Measurements from ENCODE around the gene RHOXF2.
"Not testable (repeated sequence)": the region's sequence is repeated elsewhere in the genome, so short reads cannot be mapped to it uniquely, and the experiment has no call there.

Gene RHOXF2, protein sequence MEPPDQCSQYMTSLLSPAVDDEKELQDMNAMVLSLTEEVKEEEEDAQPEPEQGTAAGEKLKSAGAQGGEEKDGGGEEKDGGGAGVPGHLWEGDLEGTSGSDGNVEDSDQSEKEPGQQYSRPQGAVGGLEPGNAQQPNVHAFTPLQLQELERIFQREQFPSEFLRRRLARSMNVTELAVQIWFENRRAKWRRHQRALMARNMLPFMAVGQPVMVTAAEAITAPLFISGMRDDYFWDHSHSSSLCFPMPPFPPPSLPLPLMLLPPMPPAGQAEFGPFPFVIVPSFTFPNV

DNA sequence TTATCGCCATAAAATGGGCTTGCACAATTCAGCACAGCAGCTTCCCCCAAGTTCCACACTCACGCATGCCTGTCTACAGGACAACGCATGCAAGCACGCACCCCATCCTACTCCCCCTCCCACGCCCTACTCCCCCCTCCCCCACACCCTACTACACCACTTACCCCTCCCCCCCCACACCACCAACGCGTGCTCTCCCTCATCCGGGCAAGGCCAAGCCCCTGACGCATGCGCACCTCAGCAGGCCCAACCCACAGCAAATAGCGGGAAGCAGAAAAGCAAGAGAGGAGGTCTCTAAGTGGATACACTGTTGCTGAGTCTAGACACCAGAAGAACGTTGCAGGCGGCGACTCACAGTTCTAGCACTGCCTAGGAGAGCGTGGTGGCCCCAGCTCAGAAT is at the start of gene RHOXF2:
Gene RHOXF2, plus strand, starts transcription at position 301 of the 400 bp plus-strand sequence. CDS start 138 bp downstream, outside the sequence.
- DNase-seq: not testable (repeated sequence)

DNA sequence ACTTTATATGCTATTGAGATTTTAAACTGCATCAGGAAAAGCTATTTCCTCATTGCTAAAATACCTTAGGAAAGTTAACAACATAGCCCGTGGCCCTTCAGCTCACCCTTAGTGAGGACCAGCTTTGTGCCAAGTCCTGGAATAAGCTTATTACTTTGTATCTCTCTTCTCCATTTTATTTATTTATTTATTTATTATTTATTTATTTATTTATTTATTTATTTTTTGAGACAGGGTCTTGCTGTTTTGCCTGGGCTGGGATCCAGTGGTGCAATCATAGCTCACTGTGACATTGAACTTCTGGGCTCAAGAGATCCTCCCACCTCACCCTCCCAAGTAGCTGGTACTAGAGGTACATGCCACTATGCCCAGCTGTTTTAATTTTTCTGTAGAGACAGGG is 49.0 kb upstream of the RHOXF2 start:
- DNase-seq: no peak

DNA sequence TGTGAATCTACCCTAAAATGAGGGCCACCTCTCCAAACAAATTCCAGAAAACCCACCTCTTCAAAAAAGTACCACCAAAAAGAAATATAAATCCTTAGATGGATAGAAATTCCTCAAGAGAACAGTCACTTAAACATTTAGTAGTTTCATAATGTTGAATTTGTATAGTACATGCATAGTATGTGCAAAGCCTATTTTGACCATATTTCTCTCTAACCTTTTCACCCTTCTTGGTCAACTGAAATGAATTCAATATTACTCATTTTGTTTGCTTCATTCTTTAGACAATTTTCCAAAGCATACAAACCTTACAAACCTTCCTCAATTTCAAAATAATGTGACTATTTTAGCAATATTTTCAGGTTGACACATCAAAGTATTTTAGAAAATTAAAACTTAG is 46.8 kb upstream of the RHOXF2 start:
- no peak for DNase-seq

DNA sequence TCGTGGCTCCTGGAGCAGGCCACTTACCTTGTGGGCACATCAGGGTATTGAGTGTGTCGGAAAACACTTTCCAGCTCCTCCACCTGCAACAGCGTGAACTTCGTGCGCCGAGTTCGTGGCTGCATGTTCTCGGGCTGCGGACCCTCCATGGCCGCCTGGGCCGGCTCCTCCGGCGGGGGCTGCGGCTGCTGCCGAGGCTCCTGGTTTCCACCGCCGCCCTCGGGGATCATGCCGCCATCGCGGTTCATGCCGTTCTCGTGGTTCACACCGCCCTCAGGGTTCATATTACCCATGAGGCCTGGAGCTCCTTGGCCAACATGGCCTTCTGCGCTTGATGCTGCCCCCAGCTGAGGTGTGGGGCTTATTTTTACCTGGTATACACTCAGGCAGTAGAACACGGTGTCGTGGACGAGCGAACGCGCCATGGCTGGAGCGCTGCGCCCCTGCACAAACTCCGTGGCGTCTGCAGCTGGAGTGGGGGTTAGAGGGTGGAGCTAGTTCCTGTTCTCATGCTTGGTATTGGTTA is 42.9 kb upstream of the RHOXF2 start, which contains the start of gene RHOXF1:
Gene RHOXF1, minus strand, starts transcription at position 476 of the 526 bp plus-strand sequence. Its CDS starts 51 bp downstream, at position 425.
- DNase-seq: no peak

DNA sequence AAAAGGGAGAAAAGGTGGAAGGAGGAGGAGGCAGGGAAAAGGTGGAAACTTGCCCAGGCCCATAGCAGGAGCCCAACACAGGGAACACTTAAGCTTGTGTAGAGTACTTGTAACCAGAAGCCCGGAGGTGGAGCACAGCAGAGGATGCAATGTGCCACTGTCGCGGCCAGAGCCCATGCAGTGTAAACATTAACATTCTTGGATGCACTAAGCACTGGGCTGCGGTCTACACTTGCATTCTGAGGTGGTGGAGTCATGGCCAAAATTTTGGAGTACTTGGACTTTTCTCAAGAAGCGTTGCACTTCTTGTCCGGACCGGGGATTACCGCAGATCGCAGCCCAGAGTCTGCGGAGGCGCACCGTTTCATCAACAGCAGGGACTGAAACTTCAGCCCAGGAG is 38.2 kb upstream of the RHOXF2 start:
- no peak for DNase-seq

DNA sequence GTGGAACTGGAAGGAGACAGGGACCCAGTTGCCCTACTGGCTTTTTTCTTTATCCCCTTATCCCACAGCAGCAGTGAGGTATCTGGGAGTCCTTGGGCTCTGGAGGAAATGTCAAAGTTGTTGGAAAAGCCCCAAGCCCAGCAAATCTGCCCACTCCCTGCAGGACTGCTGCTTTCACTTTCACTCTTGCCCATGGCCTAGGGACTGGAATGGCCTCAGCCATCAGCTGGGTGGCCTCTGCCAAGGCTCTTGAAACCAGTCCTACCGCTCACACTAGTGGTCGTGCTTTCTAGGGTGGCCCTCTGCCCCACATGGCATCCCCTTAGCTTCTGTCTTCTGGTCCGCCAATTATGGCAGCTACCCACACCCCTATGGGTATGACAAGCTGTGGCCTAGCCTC is 33.0 kb upstream of the RHOXF2 start:
- no peak for DNase-seq

DNA sequence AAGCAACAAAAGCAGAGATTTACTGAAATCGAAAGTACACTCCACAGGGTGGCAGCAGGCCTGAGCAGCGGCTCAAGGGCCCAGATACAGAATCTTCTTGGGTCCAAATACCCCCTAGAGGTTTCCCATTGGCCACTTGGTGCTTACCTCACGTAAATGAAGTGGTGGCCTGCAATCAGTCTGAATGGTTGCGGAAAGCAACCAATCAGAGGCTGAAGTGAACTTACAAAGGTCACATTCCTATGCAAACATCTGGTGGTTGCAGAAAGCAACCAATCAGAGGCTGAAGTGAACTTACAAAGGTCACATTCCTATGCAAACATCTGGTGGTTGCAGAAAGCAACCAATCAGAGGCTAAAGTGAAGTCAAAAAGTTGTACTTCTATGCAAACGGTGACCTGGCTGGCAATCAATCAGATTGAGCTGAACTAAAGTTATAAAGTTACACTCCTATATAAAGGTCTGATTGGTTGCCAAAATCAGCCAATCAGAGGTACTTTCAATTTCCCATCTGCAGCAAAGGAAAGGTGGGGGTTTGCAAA is 30.0 kb upstream of the RHOXF2 start:
- DNase-seq: not testable (repeated sequence)

DNA sequence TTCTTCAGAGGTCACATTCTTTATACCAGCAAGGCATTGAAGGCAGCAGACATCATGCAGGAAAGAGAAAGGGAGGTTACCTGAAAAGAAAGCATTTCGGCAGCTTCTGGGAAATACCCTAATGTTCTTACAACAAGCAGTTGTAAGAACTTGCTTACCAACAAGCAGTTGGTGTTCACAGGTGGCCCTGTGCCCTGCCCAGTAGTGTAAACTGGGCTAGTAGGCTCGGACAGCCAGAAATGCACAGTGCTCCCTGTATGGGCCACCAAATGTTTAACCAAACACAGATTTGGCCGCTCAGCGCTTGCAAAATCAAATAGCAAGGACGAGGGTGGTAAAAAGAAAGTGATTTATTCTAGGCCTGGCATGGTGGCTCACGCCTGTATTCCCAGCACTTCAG is 22.3 kb upstream of the RHOXF2 start:
- DNase-seq: no peak

DNA sequence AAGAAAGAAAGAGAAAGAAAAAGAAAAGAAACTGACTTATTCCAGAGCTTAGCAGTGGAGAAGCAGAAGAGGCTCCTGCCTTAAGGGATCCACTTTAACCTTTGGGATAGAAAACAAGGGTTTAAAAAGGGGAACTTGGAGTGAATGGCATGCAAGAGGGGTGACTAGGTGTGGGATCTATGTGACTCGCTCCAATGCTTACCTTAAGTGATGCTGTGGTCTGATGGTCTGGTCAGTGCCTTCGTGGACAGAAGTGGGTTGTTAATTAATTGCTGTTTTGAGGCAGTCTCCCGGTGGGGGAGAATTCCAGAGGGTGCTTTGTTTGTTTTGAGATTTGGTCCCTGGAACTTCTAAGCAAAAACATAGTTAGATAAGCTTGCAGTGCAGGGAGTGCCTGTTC is 21.6 kb upstream of the RHOXF2 start:
- no peak for DNase-seq

DNA sequence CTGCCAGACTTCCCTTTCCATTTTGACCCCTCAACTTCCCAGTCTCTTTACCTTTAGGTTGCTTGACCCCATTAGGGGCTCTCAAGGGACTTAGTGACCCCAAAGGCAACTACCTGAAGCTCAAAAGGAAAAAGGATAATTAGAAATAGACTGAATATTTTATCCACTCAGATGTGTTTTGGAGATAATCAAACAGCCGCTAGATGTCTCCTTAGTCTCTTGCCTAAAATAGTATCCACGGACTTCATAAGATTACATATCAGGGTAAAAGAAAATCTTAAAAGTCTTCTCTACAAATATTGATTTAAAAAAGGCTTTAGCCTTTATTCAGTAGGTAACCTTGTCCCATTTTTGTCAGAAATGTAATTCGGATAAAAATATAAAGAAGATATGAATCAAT is 21.0 kb upstream of the RHOXF2 start:
- no peak for DNase-seq

DNA sequence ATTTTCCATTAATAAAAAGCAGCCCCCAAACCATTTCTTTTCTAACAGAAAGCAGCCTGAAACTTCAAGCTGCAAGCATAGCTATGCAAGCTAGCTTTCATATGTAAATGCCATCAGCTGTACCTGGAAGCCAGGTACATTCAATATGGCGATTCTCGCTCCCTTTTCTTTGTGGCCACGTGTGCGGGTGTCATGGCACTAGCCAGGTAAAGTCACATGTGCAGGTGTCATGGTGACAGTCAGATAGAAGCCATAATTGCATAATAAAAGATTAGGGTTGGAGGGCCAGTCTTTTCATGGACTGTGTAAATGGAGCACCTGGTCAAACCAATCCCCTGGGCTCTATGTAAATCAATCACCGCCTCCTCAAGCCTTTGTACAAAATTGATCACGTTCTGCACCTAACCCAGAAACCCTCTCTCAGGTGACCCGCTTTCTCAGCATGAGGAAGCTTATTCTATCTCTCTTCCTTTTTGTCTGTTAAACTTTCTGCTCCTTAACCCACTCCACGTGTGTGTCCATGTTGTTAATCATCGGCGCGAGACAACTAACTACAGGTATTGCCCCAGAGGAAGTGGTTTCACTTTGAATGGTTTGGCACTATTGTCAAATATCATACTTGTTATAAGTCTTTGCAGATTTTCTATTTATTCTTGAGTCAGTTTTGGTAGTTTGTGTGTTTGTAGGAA is 18.0 kb upstream of the RHOXF2 start:
- no peak for DNase-seq

DNA sequence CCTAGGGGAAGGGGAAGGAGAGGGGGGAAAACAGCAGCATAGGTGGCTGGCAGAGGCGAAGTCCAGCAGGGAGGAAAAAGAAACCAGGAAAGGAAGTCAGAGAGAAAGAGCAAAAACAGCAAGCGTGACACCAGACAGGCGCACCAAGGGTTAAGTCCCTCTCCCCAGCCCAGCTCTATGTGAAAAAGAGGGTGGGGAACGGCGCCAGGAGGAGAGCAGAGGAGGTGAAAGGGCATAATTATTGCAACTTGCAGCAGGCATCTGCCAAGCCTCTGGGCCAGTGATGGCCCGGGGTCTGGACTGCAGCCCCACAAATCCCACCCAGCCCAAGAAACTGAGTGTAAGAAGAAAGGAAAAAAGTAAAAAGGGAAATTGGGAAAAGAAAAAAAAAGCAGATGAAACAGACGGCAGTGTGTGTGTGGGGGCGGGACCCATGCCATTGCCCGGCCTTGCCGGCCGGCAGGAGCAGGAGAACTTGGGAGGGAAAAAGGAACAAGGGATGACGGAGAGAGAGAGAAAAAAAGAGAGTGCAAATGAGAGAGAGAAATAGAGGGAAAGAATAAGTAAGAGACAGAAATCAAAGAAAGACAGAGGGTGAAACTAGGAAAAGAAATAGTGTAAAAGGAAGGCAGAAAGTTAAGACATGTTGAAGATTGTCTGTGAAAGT is 14.1 kb upstream of the RHOXF2 start:
- no peak for DNase-seq

DNA sequence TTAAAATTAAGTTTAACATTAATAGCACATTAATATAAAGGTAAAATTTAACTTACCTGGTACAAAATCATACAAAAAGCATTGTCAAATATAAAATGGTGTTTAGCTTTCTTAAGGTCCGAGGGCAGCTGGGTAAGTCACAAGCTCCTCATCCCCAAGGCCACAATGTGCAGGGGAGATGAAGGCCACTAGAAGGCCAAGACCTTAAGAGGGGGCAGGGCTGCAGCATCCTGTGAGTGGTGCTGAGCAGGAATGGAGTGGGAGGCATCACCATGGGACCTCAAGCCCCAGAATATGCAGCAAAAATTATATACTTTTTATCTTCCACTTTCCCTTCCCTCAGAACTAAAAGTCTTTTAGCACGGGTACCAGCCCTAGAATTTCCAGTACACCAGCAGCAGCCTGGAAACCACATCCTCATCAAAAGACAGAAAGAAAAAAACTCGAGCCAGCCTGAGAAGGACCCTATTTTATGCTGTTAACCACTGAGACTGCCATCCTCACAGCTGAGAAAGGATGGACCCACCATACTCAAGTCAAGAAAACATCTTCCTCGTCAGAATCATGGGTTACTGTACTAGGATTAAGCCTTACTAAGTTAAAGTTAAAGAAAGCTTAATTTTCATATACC is 13.0 kb upstream of the RHOXF2 start:
- no peak for DNase-seq

DNA sequence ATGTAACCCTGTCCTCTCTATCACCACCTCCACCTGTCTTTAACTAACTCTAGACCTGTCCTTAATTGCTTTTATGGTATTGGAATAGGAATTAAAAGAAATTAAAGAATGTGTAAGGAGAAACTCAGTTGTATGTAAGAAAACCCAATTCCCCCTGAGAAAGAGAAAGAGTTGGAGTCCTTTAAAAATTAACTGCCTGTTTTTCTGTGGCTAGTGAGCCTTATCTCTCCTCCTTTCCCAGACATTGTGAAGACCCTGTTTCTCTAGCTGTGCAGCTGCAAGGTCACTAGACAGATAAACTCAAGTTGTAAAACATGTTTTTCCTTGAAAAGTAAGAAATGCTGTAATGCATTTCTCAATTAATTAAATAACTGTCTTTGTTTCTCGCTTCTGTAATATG is 12.1 kb upstream of the RHOXF2 start:
- not testable (repeated sequence) for DNase-seq

DNA sequence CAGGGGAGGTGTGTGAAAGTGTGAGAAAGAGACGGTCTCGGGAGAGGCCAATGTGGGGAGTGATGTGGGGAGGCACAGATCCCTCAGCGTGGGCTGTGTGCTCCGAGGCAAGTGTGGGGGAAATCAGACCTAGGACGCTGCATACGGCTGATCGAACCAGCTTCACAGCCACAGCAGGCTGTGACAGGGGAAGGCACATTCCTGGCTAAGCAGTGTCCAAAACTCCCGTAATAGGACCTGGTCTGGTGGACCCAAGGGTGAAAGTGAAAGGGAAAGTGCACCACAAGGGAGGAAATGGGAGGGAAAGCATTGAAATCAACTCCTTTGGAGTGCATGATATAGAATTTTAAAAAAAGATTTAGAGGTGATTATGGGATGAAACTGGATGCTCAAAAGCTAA is 10.9 kb upstream of the RHOXF2 start:
- DNase-seq: no peak

DNA sequence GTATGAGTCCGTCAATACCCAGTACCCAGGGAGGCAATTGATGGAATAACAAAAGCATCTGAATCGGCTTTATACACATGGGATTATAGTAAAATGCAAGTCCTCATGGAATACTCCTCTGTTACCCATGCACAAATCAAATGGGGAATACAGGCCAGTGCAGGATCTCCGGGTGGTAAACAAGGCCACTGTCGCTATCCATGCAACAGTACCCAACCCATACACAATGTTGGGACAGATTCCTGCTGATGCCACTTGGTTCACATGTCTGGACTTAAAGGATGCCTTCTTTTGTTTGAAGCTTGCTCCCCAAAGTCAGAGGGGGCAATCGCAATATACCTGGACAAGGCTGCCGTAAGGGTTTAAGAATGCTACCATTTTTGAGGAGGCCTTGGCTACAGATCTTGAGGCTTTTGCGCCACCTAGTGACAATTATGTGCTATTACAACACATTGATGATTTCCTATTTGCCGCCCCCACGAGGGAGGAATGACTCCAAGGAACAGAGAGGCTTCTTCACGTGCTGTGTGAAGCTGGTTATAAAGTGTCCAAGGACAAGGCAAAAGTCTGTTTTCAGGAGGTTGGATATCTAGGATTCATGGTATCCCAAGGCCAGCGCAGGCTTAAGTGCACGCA is 8.2 kb upstream of the RHOXF2 start:
- not testable (repeated sequence) for DNase-seq

DNA sequence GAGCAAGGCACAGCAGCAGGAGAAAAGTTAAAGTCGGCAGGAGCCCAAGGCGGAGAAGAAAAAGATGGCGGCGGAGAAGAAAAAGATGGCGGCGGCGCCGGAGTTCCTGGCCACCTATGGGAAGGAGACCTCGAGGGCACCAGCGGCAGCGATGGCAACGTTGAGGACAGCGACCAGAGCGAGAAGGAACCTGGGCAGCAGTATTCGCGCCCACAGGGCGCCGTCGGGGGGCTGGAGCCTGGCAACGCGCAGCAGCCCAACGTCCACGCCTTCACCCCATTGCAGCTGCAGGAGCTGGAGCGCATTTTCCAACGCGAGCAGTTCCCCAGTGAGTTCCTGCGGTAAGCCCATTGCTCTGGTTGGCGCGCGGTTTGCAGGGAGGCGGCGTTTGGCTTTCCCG is 673 bp downstream of the RHOXF2 start:
- not testable (repeated sequence) for DNase-seq

DNA sequence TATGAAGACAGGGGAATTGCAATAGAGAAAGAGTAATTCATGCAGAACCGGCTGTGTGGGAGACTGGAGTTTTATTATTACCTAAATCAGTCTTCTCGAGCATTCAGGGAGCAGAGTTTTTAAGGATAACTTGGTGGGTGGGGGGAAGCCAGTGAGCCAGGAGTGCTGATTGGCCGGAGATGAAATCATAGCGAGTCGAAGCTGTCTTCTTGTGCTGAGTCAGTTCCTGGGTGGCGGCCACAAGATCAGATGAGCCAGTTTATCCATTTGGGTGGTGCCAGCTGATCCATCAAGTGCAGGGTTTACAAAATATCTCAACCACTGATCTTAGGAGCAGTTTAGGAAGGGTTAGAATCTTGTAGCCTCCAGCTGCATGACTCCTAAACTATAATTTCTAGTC is 34.8 kb downstream of the RHOXF2 start:
- not testable (repeated sequence) for DNase-seq

DNA sequence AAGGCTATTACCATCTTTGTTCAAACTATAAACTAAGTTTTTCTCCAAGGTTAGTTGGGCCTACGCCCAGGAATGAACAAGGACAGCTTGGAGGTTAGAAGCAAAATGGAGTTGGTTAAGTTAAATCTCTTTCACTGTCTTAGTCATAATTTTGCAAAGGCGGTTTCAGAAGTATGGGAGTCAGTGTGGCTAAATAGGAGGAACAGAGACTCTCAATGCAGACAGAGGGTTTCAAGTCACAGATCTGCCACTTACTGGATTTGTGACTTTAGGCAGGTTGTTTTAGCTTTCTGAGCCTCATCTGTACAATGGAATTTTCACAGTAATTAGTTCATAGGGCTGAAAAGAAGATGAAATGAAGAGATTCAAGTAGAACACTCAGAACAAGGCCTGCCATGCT is 35.3 kb downstream of the RHOXF2 start:
- DNase-seq: not testable (repeated sequence)

DNA sequence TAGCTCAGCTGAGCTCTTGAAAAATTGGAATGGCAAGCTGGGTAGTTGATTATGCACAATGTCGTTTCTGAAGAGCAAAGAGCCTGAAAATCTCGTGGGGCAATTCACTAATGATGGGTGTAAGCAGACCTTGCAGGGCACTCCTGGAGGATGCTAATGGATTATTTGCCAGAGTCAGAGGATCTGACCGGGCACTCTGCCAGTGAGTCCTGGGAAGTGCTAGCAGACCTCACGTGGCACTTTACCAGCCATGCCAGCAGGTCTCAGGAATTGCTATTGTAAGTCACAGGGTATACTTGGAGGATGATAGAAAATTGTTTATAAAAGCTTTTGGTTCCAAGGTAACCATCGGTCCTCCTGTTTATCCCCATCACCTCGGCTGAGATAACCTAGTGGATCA is 37.4 kb downstream of the RHOXF2 start:
- DNase-seq: not testable (repeated sequence)

DNA sequence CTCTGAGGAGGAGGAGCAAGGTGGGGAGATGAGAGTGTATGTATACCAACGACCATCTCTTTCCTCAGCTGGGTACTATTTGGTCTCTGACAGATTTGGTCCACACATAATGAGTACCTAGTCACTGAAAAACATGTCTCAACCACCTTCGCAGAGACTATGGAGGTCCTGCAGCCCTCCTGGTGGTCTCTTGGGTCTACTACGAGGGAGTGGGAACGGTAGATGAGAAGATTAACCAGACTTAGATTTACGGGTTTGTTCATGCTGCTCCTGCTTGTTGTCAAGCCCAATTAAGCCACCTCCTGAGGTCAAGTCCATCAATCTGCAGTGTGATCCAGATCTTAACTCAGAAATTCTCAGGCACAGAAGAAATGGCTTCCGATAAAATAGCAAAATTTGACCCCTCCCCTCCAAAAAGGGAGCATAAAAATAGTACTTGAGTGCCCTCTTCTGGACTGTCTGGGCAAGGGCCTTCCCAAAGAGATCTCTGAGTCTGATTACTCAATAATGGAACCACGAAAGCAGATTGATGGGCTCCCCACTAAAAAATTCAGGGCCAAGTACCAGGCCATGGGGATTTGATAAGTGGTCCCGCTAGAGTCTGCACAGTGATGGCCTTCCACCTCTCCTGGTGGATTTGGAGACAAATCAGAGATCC is 38.3 kb downstream of the RHOXF2 start:
- DNase-seq: not testable (repeated sequence)

DNA sequence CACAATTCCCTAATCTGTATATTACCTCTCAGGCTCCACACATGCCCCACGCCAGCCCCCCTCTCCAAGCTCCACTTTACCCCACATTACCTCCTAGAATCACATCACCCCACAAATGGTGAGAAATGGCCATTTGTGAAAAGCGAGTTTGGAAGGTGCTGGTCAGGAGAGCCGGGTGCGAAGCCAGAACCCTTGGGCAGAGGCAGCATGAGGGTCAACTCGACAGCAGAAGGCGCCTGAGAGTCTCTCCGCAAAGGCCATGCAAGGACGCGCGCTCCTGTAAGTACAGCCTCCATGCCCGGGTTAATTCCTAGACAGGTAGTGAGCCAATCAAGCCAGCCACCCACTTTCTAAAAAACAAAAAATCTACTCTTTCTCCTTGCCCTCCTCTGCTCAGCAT is 42.4 kb downstream of the RHOXF2 start:
- no peak for DNase-seq

Data from cortex of kidney (tissue), 1 donor.